Measurements from ENCODE around the gene GINS1.

- TF ChIP-seq CTCF (IDR thresholded peaks at IDR 0.05), result no peak
- TF ChIP-seq ZFX (IDR thresholded peaks at IDR 0.05; ENCODE audit: borderline replicate concordance), result no peak
Measured at GRCh38 chr20:25447671-25448070, 40.2 kb downstream of the GINS1 start.

Measured in 22Rv1 (cell line).